Subcutaneous abdominal adipose tissue (tissue), 5 donors: Measurements from ENCODE around the gene AK8.

ENCODE experiments used
- H3K27ac ChIP-seq: one replicate; pipeline ENCODE4 v1.7.0; 2013; ENCODE audit warnings: low read depth, mild to moderate bottlenecking, inconsistent platforms, low read length, moderate library complexity
- H3K27me3 ChIP-seq, 5 donors: one replicate each; pipeline ENCODE4 v1.7.0; 2013; ENCODE audit warnings: low read length in 5 of 5, inconsistent platforms in 1 of 5; ENCODE audit not compliant: control insufficient read depth in 5 of 5, insufficient read depth in 4 of 5
- H3K36me3 ChIP-seq, 5 donors: one replicate each; pipeline ENCODE4 v1.7.0; 2013; ENCODE audit warnings: low read length in 5 of 5; ENCODE audit not compliant: control insufficient read depth in 5 of 5, insufficient read depth in 5 of 5
- H3K4me1 ChIP-seq, 5 donors: one replicate each; pipeline ENCODE4 v1.7.0; 2013; ENCODE audit warnings: low read length in 5 of 5, mild to moderate bottlenecking in 3 of 5, moderate library complexity in 1 of 5; ENCODE audit not compliant: control insufficient read depth in 5 of 5, insufficient read depth in 5 of 5
- H3K4me3 ChIP-seq, 5 donors: one replicate each; pipeline ENCODE4 v1.7.0; 2013; ENCODE audit warnings: low read length in 5 of 5, low read depth in 1 of 5
- H3K9ac ChIP-seq, 5 donors: one replicate each; pipeline ENCODE4 v1.7.0; 2013; ENCODE audit warnings: low read length in 5 of 5, mild to moderate bottlenecking in 4 of 5, moderate library complexity in 3 of 5
- H3K9me3 ChIP-seq, 5 donors: one replicate each; pipeline ENCODE4 v1.7.0; 2013; ENCODE audit warnings: low read length in 5 of 5; ENCODE audit not compliant: control insufficient read depth in 5 of 5
- donor health status: healthy.
- donor health status: healthy.
- donor health status: healthy.
- donor health status: healthy.
- donor health status: healthy.

AK8 gene

DNA sequence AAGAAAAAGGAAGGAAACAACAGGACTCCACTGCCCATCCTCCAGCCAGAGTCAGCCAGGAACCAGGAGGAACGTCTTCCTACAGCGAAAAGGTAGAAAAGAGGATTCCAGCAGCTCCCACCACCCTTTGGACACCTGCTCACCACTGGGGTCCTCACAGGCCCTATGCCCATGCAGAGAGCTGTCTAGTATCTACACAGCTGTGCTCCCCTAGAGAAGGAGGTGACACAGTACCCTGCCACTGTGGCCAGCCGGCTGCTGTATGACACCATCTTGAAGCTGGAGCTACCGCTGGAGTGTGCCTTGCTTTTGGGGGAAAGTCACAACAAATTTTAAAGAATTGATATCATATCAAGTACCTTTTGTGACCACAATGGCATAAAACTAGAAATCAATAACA, 115.2 kb downstream of the AK8 start:
- H3K27me3 ChIP-seq, result peaks cover 0 to 4% (median 0%) of the 10 kb centered on the region in 5 donors

DNA sequence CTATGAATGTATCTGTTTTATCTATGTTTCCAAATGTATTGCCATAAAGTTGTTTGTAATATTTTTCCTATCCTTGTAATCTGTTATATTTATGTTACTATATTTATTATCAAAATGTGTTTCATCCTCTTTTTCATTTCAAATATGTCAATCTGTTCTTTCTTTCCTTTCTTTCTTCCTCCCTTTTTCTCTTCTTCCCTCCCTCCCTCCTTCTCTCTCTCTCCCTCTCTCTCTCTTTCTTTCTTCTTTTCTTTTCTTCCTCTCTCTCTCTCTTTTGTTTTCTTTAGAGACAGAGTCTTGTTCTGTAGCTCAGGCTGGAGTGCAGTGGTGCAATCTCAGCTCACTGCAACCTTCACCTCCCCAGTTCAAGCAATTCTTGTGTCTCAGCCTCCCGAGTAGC, 116.5 kb downstream of the AK8 start:
- Histone ChIP-seq H3K9ac (no peak overlapping the region), H3K9me3 (no peaks in the 10 kb centered on the region), H3K4me1 (no peaks in the 10 kb centered on the region), H3K27me3 (peaks cover 0 to 4% (median 0%) of the 10 kb centered on the region in 5 donors), H3K27ac (no peak overlapping the region), H3K4me3 (no peak overlapping the region), H3K36me3 (no peaks in the 10 kb centered on the region)

More for the DNA sequence above, 115.2 kb downstream of the AK8 start:
- no peak overlapping the region for H3K4me3 ChIP-seq
- no peaks in the 10 kb centered on the region for H3K36me3 ChIP-seq
- no peak overlapping the region for H3K27ac ChIP-seq
- no peaks in the 10 kb centered on the region for H3K9me3 ChIP-seq
- no peak overlapping the region for H3K9ac ChIP-seq
- no peaks in the 10 kb centered on the region for H3K4me1 ChIP-seq

DNA sequence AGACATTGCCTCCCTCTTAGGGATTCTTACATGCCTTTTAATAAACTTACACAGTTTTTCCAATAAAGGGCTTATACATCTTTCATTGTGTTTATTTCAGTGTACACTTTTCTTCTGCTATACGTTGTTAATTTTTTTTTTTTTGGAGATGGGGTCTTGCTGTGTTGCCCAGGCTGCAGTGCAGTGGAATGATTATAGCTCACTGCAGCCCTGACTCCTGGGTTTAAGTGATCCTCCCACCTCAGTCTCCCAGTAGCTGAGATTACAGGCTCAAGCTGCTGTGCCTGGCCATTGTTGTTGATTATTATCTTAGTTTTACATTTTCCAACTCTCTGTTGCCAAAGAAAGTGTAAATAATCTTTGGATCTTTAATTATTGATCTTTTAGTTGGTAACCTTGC, 118.0 kb downstream of the AK8 start:
- Histone ChIP-seq H3K9me3 (no peaks in the 10 kb centered on the region), H3K4me1 (no peaks in the 10 kb centered on the region), H3K9ac (no peak overlapping the region), H3K27me3 (peaks cover 0 to 4% (median 3%) of the 10 kb centered on the region in 5 donors), H3K36me3 (no peaks in the 10 kb centered on the region), H3K27ac (no peak overlapping the region), H3K4me3 (no peak overlapping the region)

DNA sequence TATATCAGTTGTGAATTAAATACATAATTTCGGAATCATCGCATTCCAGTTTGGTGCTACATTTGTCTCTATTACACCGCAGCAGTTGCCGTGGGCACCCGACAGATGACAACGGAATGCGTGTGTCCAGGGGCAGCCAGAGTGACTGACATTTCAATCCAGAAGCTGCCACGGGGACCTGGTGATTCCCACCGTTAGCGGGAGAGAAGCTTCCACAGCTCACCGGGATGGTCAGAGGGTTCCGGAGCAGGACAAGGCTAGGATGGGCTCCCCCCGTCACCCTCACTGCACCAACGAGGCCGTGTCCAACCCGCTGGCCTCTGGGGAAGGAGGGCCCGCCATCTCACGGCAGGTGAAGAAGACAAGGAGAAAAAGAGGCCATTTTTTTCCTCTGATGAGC, 121.1 kb downstream of the AK8 start:
- H3K4me3 ChIP-seq, result no peak overlapping the region
- no peaks in the 10 kb centered on the region for H3K9me3 ChIP-seq
- no peak overlapping the region for H3K27ac ChIP-seq
- no peak overlapping the region for H3K9ac ChIP-seq
- peaks cover 2 to 7% (median 4%) of the 10 kb centered on the region in 5 donors for H3K27me3 ChIP-seq
- no peaks in the 10 kb centered on the region for H3K36me3 ChIP-seq
- H3K4me1 ChIP-seq, result no peaks in the 10 kb centered on the region

DNA sequence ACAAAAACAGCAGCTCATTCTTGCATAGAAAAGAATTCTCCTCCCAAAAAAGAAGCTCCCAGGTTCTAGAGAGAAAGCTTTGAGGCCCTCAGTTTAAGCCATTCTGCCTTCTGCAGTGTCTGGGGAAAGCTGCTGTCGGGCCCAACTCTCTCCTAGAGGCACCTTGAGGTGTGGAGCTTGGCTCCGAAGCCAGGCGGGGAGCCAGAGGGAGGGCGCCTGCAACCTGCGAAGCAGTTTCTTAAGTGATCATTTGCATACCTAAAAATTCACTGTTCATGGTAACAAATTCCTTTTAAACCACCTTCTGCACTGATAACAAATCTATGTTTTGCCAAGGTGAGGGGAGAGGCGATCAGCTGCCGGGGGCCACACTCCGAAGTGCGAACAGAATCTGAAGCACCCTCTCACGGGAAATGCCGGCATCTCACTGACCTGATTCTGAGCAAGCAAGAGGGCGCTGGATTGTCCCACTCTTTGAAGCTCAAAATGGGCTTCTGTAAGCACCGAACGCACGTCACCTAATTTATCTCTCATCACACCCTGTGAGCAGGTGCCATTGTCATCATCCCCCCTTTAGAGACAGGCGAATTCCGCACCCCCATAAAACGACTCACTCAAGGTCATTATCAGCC, 121.8 kb downstream of the AK8 start:
- H3K9ac ChIP-seq, result no peak overlapping the region
- H3K4me1 ChIP-seq, result no peaks in the 10 kb centered on the region
- H3K27ac ChIP-seq, result no peak overlapping the region
- no peaks in the 10 kb centered on the region for H3K36me3 ChIP-seq
- no peaks in the 10 kb centered on the region for H3K9me3 ChIP-seq
- peaks cover 2 to 7% (median 4%) of the 10 kb centered on the region in 5 donors for H3K27me3 ChIP-seq
- no peak overlapping the region for H3K4me3 ChIP-seq

DNA sequence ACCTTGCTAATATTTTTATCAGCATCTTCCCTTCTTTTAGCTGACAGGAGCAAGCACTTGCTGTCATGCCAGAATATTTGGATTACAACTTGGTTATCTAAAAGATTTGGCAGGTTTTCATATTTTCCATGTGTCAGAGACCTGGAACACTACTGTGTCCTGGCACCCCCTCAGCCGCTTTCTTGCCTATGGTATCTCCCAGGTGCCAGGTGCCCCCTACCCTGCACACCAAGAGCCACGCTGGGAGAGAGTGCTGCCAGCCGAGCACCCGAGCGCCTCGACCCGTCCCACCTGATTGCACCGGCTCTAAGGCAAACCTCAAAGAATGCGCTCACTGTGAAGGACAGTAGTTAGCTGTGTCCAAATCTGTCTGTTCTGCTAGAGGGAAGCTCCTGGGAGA, 123.0 kb downstream of the AK8 start:
- H3K4me1 ChIP-seq, result no peaks in the 10 kb centered on the region
- no peaks in the 10 kb centered on the region for H3K9me3 ChIP-seq
- no peak overlapping the region for H3K4me3 ChIP-seq
- H3K27me3 ChIP-seq, result peaks cover 2 to 7% (median 4%) of the 10 kb centered on the region in 5 donors
- H3K36me3 ChIP-seq, result no peaks in the 10 kb centered on the region
- H3K9ac ChIP-seq, result no peak overlapping the region
- no peak overlapping the region for H3K27ac ChIP-seq

DNA sequence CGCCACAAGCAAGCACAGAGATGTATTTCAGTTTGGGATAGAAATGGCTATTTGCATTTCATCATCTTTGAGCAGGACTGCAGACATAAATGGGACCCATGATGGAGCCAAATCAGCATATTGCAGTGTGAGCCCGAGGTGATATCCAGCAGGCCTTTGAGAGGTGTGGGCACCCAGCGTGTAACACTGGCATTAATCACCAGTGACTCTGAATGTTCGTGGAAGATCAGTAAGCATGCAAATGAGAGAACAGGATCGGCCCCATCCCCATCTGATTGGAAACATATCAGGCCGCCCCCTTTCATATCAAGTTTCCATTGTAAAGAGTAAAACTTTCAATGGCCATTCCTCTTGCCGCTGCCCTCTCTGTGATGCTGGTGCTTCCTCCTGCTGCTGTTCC, 123.8 kb downstream of the AK8 start:
- Histone ChIP-seq H3K4me1 (no peaks in the 10 kb centered on the region), H3K9ac (no peak overlapping the region), H3K27ac (no peak overlapping the region), H3K27me3 (peaks cover 2 to 7% (median 4%) of the 10 kb centered on the region in 5 donors), H3K9me3 (no peaks in the 10 kb centered on the region), H3K36me3 (no peaks in the 10 kb centered on the region), H3K4me3 (no peak overlapping the region)

DNA sequence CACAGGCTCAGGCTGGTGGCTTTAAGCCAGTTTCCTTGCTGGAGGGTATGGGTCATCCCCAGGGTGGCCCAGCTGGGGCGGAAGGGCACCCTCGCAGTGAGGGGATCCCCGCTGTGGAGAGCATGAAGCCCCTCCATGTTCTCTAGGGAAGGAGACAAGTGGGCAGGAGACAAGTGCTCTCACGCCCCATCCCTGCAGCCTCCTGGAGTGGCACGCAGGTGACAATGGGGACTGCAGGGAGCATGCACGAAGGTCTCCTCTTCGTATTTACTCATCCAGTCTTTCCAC, 124.5 kb downstream of the AK8 start:
- Histone ChIP-seq H3K4me1 (no peaks in the 10 kb centered on the region), H3K36me3 (no peaks in the 10 kb centered on the region), H3K27ac (no peak overlapping the region), H3K9ac (no peak overlapping the region), H3K9me3 (no peaks in the 10 kb centered on the region), H3K27me3 (peaks cover 2 to 7% (median 4%) of the 10 kb centered on the region in 5 donors), H3K4me3 (no peak overlapping the region)

DNA sequence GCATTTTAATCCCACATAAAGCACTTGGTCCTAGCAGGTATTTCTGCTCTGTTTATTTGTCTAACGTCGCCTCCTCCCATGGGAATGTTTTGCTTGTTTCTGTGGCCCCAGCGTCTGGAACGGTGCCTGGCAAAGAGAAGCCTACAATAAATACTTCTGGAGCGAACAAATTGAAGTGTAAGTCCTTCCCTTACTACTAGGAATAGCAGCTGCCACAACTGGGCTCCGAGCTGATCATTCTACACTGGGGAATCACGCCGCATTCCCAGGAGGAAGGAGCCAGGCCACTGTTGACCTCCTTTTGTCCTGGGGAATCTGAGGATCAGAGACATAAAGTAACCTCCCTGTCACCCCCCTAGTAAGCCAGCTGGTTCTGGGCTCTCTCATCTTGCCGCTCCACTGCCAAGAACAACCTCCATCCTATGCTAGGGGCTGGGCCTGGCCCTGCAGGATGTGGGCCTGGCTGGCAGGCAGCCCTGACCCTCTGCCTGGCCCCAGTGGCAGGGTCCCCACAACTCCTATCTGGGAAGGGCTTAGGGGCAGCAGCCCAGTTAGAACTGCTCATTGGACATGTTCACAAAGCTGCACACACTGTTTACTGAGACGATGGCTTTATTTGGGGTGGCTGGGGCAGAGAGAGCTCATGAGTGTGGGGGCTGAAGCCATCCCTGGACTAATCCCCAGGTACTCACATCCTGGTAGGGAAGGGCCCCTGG, 125.0 kb downstream of the AK8 start:
- H3K9me3 ChIP-seq, result no peaks in the 10 kb centered on the region
- no peaks in the 10 kb centered on the region for H3K36me3 ChIP-seq
- no peak overlapping the region for H3K9ac ChIP-seq
- no peak overlapping the region for H3K27ac ChIP-seq
- H3K27me3 ChIP-seq, result peaks cover 3 to 7% (median 4%) of the 10 kb centered on the region in 5 donors
- H3K4me1 ChIP-seq, result no peaks in the 10 kb centered on the region
- H3K4me3 ChIP-seq, result no peak overlapping the region

DNA sequence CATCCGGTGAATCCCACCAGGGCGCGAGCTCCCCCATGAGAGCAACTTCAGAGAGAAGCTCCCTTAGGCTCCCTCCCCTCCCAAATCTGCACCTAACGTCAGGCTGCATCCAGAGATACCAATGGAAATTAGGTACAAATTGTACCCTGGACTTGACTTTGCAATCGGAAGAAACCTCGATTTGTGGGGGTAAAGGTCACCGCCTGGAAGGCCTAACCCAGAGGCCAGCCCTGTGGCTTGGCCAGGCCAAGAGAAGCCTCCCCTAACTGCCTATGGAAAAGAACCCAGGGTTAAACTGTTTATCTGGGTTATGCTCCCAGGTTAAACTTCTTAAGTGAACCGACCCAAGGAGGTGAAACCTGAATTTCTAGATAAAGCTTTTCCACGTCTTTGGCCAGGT, 127.4 kb downstream of the AK8 start:
- no peak overlapping the region for H3K27ac ChIP-seq
- no peaks in the 10 kb centered on the region for H3K4me1 ChIP-seq
- H3K36me3 ChIP-seq, result no peaks in the 10 kb centered on the region
- no peaks in the 10 kb centered on the region for H3K9me3 ChIP-seq
- H3K4me3 ChIP-seq, result no peak overlapping the region
- peaks cover 9 to 12% (median 11%) of the 10 kb centered on the region in 5 donors for H3K27me3 ChIP-seq
- no peak overlapping the region for H3K9ac ChIP-seq
